IPS DF 19.7 (cell line): ENCODE results near the gene CELF1.
"Not testable (repeated sequence)": the region's sequence is repeated elsewhere in the genome, so short reads cannot be mapped to it uniquely, and the experiment has no call there.

Experiments
- DNase-seq: peaks from one replicate; pipeline ENCODE4 v3.0.0-alpha.2; 2013; ENCODE audit warnings: low read depth, low spot score

CELF1 gene

DNA sequence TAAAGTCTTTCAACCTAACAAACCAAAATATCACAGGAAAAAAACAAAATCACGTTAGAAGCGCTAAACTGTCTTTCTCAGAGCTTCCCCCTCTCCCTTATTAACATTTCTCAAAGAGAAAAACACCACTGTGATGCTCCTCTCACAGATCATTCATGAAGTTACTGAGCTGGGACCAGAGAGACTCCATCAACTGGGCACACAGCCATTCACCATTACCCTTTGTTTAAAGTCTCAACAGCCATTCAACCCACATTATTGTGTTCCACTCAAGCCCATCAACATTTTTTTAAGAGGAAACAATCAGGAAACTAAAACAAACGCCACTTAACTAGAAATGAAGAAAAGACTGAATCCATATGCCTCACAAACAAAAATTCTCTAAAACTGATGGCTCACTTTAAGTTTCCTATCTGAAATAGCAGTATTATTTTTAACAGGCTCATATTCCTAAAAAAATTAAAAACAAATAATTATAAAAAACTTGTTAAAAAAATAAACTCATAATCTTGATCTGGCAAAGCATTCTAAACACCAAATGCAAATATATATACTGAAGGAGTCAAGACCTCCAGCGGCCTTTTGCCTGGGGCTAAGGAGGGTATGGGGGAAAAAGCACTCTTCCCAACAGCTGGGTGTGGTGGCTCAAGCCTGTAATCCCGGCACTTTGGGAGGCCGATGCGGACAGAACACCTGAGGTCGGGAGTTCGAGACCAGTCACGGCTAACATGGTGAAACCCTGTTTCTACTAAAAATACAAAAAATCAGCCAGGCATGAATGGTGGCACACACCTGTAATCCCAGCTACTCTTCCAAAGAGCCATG is 14.0 kb downstream of the CELF1 start:
- no peak for DNase-seq

DNA sequence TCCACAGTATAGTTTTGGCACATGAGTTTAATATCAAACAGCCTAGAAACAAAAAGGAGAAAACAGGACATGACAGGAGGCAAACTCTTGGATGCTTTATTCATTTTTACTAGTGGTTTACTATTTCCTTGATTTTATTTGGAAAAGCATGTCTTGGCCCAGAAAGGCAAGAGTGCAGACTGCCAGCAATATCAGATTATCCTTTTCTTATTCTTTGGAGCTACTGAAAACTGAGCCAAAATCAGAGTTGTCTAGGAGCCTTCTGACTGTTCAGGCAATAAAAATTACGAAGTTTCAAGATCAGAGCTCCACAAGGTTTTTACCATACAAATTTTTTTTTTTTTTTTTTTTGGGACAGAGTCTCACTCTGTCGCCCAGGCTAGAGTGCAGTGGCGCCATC is 16.0 kb downstream of the CELF1 start:
- DNase-seq, result no peak

DNA sequence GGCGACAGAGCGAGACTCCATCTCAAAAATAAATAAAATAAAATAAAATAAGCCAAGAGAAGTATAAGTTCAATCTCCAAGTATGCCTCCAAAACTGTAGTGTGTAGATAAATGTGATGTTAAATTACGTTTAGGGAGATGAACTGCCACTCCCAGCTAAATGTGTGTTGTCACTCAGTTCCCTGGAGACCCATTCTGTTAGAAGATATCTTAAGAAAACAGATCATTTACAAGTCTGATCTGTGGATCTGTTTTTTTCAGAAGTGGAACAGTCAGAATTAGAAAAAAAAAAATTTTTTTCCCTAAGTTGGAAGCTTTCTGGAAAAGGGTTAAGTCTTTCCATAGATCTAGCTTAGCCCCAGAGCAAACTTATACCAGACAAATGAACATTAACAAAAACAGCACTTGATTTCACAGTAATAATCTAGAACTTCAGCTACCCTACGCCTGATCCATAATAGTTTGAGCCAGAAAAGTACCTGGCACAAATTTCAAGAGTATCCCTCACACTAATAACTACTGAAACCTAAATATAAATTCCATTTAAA is 18.2 kb downstream of the CELF1 start:
- DNase-seq, result no peak

DNA sequence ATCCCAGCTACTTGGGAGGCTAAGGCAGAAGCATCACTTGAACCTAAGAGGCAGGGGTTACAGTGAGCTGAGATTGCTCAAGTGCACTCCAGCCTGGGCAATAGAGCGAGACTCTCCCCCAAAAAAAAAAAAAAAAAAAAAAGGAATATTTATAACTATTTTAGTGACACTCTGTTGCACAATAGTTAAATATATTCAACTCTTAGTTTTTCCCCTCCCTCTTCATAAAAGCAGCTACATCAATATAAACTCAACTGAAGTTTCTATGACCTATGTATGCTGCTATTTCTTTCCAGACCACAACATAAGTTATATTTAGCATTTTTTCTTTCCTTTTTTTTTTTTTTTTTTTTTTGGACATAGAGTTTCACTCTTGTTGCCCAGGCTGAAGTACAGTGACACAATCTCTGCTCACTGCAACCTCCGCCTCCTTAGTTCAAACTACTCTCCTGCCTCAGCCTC is 19.2 kb downstream of the CELF1 start:
- no peak for DNase-seq

DNA sequence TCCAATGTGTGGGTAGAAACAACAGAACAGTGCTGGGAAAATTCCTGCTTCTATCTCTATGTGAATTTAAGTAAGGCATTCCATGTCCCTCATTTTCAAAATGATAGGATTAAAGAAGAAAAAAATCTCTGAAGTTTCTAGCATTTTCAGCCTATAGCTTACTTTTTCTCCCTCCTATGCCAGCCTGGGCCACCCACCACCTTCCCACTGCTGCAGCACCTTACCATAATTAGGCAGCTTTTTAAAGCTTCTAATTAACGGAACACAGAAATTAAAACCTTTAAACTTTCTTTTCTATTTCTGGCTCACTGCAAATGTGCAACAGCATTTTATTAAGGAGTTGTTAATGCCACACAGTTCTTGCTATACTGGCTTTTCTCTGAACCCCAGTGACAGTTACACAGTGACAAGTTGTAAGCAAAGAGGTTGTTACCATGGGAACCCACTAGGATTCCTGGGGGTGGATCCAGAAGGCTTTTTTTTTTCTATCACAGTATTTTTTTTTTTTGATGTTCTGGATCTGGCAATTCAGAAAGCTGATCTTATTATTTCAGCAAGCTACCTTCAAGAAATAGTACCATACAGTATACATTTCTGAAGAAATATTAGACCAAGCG is 20.2 kb downstream of the CELF1 start:
- no peak for DNase-seq

DNA sequence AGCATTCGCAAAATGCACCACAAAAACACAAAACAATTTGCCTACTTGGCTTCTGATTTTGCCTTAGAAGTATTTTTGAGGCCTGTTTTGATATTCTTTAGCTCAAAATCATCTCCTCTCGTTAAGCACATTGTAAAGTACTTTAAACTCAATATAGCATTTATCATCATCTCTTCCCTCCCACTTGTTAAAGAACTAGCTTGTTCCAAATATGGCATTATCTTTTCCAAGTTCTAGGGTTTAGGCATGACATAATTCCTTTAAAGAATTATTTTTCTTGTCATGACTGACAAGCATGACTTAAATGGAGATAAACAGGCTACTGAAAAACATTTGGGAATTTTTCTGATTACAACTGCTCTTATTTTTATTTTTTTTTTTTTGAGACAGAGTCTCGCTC is 21.3 kb downstream of the CELF1 start:
- DNase-seq, result no peak

DNA sequence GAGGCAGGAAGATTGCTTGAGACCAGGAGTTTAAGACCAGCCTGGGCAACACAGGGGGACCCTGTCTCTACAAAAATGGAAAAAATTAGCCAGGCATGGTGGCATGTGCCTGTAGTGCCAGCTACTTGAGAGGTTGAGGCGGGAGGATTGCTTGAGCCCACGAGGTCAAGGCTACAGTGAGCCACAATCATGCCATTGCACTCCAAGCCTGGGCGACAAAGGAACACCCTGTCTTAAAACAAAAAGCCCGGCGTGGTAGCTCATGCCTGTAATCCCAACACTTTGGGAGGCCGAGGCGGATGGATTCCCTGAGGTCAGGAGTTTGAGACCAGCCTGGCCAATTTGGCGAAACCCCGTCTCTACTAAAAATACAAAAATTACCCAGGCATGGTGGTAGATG is 22.2 kb downstream of the CELF1 start:
- DNase-seq, result not testable (repeated sequence)

DNA sequence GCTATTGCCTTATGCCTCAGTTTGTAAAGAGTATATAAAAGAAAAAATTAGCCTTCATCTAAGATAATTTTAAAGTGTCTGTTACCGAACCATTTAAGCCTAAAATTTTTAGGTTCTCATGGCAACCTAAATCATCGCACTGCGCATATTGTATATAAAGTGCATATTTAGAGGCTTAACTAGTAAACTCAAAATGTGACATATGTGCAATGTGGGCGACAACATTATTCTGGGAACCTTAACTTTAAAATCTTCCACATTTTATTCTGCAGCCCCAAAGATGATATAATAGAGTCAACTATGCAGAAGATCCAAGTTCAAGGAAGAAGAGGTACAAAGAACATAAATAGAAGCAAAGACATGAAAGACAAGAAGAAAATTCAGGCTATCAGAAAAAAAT is 23.0 kb downstream of the CELF1 start:
- no peak for DNase-seq

DNA sequence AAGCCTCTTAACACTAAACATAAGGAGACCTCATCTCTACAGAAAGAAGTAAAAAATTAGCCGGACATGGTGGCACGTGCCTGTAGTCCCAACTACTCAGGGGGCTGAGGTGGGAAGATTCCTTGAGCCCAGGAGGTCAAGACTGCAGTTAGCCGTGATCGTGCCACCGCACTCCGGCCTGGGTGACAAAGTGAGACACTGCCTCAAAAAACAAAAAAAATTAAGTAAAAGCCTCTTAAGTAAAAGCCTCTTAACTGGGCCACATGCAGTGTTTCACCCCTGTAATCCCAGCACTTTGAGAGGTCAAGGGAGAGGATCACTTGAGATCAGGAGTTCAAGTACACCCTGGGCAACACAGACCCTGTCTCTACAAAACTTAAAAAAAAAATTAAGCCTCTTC is 25.7 kb downstream of the CELF1 start:
- DNase-seq, result no peak

DNA sequence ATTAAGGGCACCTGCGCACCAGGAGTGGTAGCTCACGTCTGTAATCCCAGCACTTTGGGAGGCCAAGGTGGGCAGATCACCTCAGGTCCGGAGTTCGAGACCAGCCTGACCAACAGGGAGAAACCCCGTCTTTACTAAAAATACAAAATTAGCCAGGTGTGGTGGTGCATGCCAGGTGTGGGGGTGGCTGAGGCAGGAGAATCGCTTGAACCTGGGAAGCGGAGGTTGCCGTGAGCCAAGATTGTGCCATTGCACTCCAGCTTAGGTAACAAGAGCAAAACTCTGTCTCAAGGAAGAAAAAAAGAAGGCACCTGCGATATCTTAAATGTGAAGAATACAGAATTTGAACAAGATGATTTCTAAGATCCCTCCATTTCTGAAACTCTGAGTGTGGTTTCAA is 26.9 kb downstream of the CELF1 start:
- DNase-seq, result not testable (repeated sequence)

DNA sequence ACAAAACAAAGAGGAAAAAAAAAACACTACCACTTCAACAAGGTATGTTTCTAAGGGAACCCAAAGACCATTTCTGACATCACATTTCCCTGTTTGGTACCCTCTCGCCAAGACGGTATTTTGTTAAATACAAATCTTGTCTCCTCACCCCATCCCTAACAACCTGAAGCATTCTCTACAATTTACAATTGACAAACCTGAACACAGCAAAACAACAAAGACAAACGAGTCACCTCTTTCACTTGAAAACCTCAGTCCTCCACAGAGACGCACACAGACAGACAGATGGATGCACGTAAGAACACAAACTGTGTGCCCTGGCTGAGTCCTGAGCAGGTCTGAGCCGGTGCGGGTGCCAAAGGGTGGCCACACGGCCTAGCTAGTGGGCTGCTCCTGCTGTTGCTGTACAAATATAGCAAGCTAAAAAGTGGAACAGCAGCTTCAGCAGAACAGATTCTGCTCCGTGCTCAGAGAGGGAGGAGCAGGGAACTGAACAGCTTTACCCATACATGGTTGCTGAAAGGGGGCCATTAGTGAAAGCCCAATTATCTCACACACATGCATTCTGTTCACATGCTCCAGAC is 28.5 kb downstream of the CELF1 start:
- no peak for DNase-seq

DNA sequence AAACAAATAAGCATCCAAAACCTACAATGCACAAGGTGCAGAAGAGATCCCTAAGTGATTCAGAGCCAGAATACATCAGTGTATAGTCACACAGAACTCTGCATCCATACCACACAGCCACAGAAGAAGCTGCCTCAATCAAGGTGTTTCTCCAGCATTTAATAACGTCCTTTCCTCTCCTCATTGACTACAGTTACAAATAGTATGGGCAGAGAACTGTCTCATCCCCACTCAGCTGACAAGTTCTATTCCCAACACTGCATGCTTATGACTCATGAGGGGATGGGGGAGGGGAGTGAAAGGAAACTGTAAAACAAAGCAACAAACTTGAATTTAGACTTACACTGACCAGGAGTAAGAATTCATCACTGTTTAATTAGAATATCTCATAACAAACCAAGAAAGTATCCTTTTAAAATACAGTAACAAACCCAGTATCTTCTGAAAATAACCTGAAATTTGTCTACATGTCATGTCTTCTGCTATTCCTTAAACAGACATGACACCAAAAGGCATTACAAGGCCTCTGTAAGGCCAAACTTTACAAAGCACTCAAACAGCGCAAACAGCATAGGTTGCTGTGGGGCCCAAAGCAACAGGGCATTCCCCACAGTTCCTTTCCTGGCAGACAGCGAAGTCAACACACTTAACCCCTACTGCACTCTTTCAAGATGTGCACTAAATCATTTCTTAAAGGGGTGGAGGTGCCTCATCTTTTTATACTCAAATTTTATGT is 29.3 kb downstream of the CELF1 start:
- DNase-seq, result no peak

DNA sequence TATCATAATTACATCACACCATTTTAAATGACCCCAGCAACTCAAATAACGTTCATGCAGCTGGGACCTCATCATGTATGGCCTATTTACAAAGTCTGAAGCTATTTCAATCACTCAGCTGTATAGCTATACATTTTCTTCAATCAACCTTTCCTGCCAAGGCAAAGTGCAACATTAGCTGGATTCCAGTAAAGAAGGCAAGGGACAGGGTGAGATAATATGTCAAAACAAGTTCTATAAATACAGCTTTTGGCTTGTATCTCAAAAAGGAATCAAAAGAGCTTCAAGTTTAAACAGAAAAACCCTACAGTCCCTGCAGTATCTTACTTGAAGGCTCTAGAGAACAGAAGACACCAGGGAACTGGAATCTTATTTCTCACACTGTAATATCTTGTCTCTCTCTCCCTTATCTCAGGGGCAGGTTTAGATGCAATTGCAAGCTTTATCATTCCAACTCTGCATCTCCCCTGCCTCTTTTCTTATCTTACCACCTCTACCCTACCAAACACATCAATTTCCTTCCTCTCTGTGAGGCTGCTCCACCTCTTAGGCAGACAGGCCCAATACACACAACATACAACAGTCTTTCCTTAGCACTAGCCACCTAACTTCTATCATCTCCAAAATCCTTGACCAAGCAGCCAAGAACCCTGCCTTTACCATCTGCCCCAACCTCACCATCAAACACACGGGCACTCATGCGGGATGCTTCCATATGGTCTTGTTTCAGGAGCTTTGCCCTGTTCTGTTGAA is 34.5 kb downstream of the CELF1 start:
- no peak for DNase-seq

DNA sequence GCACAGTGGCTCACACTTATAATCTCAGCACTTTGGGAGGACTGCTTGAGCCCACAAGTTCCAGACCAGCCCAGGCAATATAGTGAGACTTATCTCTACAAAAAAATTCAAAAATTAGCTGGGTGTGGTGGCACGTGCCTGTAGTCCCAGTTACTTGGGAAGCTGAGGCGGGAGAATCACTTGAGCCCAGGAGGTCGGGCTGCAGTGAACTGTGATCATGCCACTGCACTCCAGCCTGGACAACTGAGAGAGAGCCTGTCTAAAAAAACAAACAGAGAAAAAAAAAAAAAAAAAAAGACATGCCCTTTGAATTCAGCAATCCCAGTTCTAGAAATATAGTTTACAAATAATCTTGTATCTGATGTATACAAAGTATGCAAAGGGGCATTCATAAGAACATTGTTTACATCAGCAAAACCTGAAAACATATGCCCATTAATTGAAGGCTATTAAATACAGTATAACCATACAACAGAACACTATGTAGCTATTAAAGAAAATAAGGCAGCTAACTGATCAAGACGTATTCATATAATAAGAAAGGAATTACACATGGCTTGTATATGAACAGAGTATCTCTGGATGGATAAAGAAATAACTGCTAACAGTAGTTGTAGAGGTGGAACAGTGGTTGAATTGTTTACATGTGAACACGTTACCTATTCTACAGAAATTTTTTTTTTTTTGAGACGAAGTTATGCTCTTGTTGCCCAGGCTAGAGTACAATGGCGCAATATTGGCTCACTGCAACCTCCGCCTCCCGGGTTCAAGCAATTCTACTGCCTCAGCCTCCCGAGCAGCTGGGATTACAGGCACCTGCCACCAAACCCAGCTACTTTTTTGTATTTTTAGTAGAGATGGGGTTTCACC is 35.7 kb downstream of the CELF1 start:
- DNase-seq, result no peak

DNA sequence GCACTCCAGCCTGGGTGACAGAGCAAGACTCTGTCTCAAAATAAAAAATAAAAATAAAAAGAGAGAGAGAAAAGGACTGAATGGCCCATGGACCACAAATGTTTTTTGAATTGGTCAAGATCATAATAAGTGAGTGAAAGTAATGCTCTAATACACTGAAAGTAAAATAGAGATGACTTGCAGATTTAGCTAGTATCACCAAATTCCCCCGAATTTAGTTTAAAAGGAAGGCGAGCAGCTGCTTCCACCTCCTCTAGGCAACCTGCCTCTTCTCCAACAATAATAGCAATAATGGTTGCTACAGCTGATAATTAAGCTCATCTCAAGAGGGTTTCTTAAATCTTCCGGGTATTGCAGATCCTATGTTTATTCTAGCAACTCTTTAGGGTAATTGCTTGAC is 36.8 kb downstream of the CELF1 start:
- DNase-seq, result no peak

DNA sequence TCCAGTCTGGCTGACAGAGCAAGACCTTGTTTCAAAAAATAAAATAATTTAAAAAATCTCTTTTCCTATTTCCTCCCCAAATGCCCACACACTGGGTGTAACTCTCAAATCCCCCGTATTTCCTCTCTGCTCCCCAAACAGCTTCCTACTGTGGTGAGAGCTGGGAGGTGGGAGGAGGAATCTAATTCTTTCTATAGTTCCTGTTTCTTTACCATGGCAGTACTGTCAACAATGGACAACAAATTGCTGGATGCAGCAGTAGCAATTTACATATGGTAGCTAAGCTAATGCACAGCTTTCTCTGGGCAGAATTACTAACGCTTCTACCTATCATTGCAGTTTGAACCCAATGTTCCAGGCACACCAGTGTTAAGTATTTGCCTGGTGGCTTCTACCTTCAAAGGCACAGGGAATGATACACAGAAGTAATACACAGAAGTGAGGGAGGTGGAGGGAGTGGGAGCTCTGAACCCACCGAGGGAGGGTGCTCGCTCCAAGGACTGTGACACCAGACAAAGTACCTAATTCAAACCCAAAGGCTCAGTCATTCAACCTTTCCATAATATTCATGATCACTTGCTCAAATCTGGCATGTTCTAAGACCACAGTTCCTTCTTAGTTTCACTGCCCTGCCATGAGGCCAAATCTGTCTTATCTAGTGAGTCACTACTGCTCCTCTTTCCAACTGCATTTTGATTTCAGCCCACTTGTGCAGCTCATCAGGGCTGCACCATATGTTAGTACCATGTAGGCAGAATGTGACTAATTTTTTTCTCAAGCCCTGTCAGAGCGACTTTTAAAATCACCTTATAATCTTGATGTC is 37.9 kb downstream of the CELF1 start:
- DNase-seq, result no peak

DNA sequence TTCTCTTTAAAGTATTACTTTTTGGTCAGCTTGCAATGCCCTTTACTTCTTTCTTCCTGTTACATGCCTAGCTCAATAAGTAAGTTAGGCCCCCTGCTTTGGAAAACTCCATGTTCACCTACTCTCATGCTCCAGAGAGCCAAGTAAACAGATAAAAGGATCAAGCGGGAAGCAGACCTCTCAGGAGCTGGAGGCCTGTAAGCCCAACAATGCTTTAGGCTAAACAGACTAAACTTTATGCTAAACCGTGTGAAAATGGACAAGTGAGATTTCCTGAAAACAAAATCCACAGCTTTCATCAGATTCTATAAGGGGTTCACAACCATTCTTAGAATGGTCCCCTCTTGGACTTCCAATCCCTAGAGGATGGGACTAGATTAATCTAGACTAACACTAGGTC is 40.2 kb downstream of the CELF1 start:
- DNase-seq, result no peak

DNA sequence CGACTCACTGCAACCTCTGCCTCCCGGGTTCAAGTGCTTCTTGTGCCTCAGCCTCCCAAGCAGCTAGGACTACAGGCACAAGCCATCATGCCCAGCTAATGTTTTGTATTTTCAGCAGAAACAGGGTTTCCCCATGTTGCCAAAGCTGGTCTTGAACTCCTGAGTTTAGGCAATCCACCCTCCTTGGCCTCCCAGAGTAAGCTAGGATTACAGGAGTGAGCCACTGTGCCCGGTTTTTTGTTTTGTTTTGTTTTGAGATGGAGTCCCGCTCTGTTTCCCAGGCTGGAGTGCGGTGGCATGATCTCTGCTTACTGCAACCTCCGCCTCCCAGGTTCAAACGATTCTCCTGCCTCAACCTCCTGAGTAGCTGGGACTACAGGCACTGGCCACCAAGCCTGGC is 41.0 kb downstream of the CELF1 start:
- no peak for DNase-seq

DNA sequence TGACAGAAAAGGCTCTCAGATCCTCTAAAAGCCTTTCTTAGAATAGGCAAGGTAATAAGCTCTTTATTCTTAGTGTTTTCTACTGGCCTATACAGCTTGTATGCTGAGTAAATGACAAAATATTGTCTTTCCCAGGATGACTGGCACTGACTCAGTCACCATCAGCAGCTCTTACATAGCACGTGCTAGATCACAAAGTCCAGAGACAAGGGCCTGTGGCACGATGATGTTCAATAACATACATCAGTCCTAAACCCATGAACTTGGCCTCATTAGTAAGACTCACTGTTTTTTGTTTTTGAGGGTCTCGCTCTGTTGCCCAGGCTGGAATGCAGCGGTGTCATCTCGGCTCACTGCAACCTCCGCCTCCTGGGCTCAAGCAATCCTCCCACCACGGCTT is 42.7 kb downstream of the CELF1 start:
- no peak for DNase-seq
